ENCODE results near the gene DIAPH2. TPM values are rescaled to one million over a fixed set of nuclear protein-coding genes. Genes with fewer than 3 reads are reported as not detected.
A peak's percentile ranks its signal among the peaks of the same experiment; 100 is the strongest.

DIAPH2 gene
- total and polyA plus RNA-seq, 2 donors (not counting 1 experiment from before 2014, with no cell fraction given), result 16.8 to 18.5 TPM

GRCh38 chrX:97234471-97235081 is 549.9 kb downstream of the DIAPH2 start:
- no peak overlapping the region for H2AFZ ChIP-seq (ENCODE audit: low read length)
- H4K20me1 ChIP-seq (ENCODE audit: control insufficient read depth, extremely low read depth, insufficient read depth, low read length), result no peaks in the 10 kb centered on the region
- no peak overlapping the region for H3K4me3 ChIP-seq (replicated peaks in 1 of 4; ENCODE audit: control extremely low read depth in 1 of 4, insufficient read depth in 1 of 4, low read depth in 3 of 4, low read length in 4 of 4)
- DNase-seq (ENCODE audit: low read depth in 2 of 2), result no peak
- no peak overlapping the region for H3K9ac ChIP-seq (ENCODE audit: insufficient read depth, low read length)
- no peaks in the 10 kb centered on the region for H3K4me1 ChIP-seq (ENCODE audit: control insufficient read depth, extremely low read depth, insufficient read depth, low read length)
- H3K27me3 ChIP-seq (ENCODE audit: control insufficient read depth, insufficient read depth, low read length), result no peaks in the 10 kb centered on the region
- no peak for TF ChIP-seq CTCF (conservative IDR thresholded peaks at IDR 0.05 in 1 of 2, IDR thresholded peaks at IDR 0.05 in 1 of 2; ENCODE audit: low read depth in 1 of 2, low read length in 2 of 2)
- TF ChIP-seq EZH2 (IDR thresholded peaks at IDR 0.05; ENCODE audit: low read length, missing control alignments), result no peak
- H3K9me3 ChIP-seq (ENCODE audit: control insufficient read depth, insufficient read depth, low read depth, low read length), result no peaks in the 10 kb centered on the region
- no peak overlapping the region for H3K4me2 ChIP-seq (ENCODE audit: extremely low read depth, insufficient read depth, low read length)
- H3K27ac ChIP-seq (ENCODE audit: insufficient read depth, low read length), result no peak overlapping the region
- H3K36me3 ChIP-seq (ENCODE audit: control insufficient read depth, insufficient read depth, low read length), result no peaks in the 10 kb centered on the region
- H3K79me2 ChIP-seq (ENCODE audit: control insufficient read depth, insufficient read depth, low read length), result no peaks in the 10 kb centered on the region

GRCh38 chrX:97238632-97239031 is 554.0 kb downstream of the DIAPH2 start:
- no peak overlapping the region for H3K4me2 ChIP-seq (ENCODE audit: extremely low read depth, insufficient read depth, low read length)
- H3K4me1 ChIP-seq (ENCODE audit: control insufficient read depth, extremely low read depth, insufficient read depth, low read length), result no peaks in the 10 kb centered on the region
- H3K36me3 ChIP-seq (ENCODE audit: control insufficient read depth, insufficient read depth, low read length), result no peaks in the 10 kb centered on the region
- H3K79me2 ChIP-seq (ENCODE audit: control insufficient read depth, insufficient read depth, low read length), result no peaks in the 10 kb centered on the region
- TF ChIP-seq CTCF (conservative IDR thresholded peaks at IDR 0.05 in 1 of 2, IDR thresholded peaks at IDR 0.05 in 1 of 2; ENCODE audit: low read depth in 1 of 2, low read length in 2 of 2) (no peak), EZH2 (IDR thresholded peaks at IDR 0.05; ENCODE audit: low read length, missing control alignments) (no peak)
- no peak overlapping the region for H3K9ac ChIP-seq (ENCODE audit: insufficient read depth, low read length)
- DNase-seq (ENCODE audit: low read depth in 2 of 2), result peak; percentile 35 to 71
- H2AFZ ChIP-seq (ENCODE audit: low read length), result no peak overlapping the region
- no peak overlapping the region for H3K4me3 ChIP-seq (replicated peaks in 1 of 4; ENCODE audit: control extremely low read depth in 1 of 4, insufficient read depth in 1 of 4, low read depth in 3 of 4, low read length in 4 of 4)
- H4K20me1 ChIP-seq (ENCODE audit: control insufficient read depth, extremely low read depth, insufficient read depth, low read length), result no peaks in the 10 kb centered on the region
- H3K27ac ChIP-seq (ENCODE audit: insufficient read depth, low read length), result no peak overlapping the region
- no peaks in the 10 kb centered on the region for H3K27me3 ChIP-seq (ENCODE audit: control insufficient read depth, insufficient read depth, low read length)
- H3K9me3 ChIP-seq (ENCODE audit: control insufficient read depth, insufficient read depth, low read depth, low read length), result no peaks in the 10 kb centered on the region

GRCh38 chrX:97252111-97252510 is 567.5 kb downstream of the DIAPH2 start:
- Histone ChIP-seq H3K4me2 (ENCODE audit: extremely low read depth, insufficient read depth, low read length) (no peak overlapping the region), H3K27me3 (ENCODE audit: control insufficient read depth, insufficient read depth, low read length) (no peaks in the 10 kb centered on the region), H3K9ac (ENCODE audit: insufficient read depth, low read length) (no peak overlapping the region), H3K4me3 (replicated peaks in 1 of 4; ENCODE audit: control extremely low read depth in 1 of 4, insufficient read depth in 1 of 4, low read depth in 3 of 4, low read length in 4 of 4) (no peak overlapping the region), H3K27ac (ENCODE audit: insufficient read depth, low read length) (no peak overlapping the region), H4K20me1 (ENCODE audit: control insufficient read depth, extremely low read depth, insufficient read depth, low read length) (no peaks in the 10 kb centered on the region), H3K79me2 (ENCODE audit: control insufficient read depth, insufficient read depth, low read length) (no peaks in the 10 kb centered on the region), H2AFZ (ENCODE audit: low read length) (no peak overlapping the region), H3K36me3 (ENCODE audit: control insufficient read depth, insufficient read depth, low read length) (no peaks in the 10 kb centered on the region), H3K4me1 (ENCODE audit: control insufficient read depth, extremely low read depth, insufficient read depth, low read length) (no peaks in the 10 kb centered on the region), H3K9me3 (ENCODE audit: control insufficient read depth, insufficient read depth, low read depth, low read length) (no peaks in the 10 kb centered on the region)
- TF ChIP-seq EZH2 (IDR thresholded peaks at IDR 0.05; ENCODE audit: low read length, missing control alignments) (no peak), CTCF (conservative IDR thresholded peaks at IDR 0.05 in 1 of 2, IDR thresholded peaks at IDR 0.05 in 1 of 2; ENCODE audit: low read depth in 1 of 2, low read length in 2 of 2) (no peak)
- no peak for DNase-seq (ENCODE audit: low read depth in 2 of 2)

All from fibroblast of lung (primary cell).